Subcutaneous adipose tissue (tissue), 4 donors: ENCODE results near the gene UPK3A. TPM values are rescaled to one million over a fixed set of nuclear protein-coding genes. Genes with fewer than 3 reads are reported as not detected.

Experiments
- total RNA-seq, 4 donors: library from RNA; depleted of rRNA; stranded (reverse); fragments of >200 nt; gene quantifications; one replicate each; pipeline ENCODE4 v1.1.0, GENCODE V29; 2016
- TF ChIP-seq, protein P1 (sequence below): fragments of 450-650 bp; IDR thresholded peaks from one replicate; pipeline ENCODE4 v1.5.1; 2016; ENCODE audit warnings: low read depth, mild to moderate bottlenecking, control low read depth, antibody characterized with exemption, moderate library complexity

UPK3A gene
- total RNA-seq, 4 donors from 2014 or later = not detected

DNA sequence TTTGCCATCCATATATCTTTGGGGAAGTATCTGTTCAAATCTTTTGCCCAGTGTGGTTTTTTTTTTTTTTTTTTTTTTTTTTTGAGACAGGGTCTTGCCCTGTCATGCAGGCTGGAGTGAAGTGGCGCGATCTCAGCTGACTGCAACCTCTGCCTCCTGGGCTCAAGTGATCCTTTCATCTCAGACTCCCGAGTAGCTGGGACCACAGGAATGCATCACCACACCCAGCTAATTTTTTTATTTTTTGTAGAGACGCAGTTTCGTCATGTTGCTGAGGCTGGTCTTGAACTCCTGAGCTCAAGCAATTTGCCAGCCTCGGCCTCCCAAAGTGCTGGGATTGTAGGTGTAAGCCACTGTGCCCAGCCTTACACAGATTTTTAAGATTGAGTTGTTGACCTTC is 20.2 kb downstream of the UPK3A start:
- TF ChIP-seq, protein P1, sequence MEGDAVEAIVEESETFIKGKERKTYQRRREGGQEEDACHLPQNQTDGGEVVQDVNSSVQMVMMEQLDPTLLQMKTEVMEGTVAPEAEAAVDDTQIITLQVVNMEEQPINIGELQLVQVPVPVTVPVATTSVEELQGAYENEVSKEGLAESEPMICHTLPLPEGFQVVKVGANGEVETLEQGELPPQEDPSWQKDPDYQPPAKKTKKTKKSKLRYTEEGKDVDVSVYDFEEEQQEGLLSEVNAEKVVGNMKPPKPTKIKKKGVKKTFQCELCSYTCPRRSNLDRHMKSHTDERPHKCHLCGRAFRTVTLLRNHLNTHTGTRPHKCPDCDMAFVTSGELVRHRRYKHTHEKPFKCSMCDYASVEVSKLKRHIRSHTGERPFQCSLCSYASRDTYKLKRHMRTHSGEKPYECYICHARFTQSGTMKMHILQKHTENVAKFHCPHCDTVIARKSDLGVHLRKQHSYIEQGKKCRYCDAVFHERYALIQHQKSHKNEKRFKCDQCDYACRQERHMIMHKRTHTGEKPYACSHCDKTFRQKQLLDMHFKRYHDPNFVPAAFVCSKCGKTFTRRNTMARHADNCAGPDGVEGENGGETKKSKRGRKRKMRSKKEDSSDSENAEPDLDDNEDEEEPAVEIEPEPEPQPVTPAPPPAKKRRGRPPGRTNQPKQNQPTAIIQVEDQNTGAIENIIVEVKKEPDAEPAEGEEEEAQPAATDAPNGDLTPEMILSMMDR = no peak

DNA sequence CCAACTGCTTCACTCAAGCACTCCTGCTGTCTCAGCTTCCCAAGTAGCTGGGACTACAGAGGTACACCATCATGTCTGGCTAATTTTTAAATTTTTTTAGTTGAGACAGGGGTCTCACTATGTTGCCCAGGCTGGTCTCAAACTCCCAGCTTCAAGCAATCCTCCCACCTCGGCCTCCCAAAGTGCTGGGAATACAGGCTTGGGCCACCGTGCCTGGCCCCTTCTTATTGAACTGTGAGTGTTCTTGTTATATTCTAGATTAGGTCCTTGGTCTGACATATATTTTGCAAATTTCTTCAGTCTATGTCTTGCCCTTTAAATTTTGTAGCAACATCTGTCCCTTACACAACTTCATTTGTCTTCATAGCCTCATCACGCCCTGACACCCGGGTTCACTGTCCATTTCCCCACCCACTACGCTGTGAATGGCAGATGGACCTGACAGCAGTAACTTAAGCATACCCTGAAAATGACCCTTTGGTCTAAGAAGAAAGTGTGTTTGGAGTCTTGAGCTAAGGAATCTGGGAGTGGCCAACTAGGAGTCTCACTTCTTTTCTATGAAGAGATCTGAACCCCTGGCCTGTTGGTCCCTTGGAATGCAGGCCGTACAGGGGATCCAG is 20.8 kb downstream of the UPK3A start:
- TF ChIP-seq, protein P1 = no peak

DNA sequence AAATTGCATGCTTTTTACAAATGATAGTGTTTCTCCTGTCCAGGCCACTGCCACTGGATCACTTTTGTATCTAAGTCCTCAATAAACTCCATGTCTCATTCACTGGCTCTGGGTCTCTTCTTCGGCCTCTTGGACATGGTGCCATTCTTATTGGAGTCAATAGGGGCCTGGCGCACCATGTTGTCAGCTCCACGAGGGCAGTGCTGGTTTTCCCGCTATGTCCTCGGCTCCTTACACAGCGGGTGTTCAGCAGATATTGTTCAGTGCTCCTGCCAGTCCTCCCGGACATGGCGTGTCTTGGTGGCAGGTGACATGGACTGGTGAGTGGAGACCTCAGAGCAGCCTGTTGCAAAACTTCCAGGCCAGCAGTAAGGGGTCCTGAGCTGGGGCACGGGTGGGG is 21.4 kb downstream of the UPK3A start:
- TF ChIP-seq, protein P1 = no peak

DNA sequence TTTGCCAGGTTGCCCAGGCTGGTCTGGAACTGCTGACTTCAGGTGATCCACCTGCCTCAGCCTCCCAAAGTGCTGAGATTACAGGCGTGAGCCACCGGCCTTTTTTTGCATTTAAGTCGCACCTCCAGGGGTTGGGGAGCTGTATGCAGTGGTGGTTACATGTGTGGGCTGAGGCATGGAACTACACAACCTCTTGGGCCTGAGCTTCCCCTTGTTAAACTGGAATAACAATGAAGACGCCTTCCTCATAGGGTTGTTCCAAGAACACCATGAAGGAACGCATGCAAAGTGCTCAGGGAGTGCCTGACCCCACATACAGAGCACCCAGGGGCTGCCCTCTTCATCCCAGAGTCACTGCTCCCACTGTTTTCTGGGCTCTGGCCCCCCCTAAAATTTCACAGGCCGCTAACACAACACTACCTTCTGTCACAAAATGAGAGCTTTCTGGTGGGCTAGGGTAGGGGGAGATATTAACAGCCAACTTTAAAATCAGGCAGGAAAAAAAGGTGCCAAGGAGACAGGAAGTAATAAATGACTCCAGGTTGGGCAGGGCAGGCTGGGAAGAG is 23.7 kb downstream of the UPK3A start:
- TF ChIP-seq, protein P1 = no peak

DNA sequence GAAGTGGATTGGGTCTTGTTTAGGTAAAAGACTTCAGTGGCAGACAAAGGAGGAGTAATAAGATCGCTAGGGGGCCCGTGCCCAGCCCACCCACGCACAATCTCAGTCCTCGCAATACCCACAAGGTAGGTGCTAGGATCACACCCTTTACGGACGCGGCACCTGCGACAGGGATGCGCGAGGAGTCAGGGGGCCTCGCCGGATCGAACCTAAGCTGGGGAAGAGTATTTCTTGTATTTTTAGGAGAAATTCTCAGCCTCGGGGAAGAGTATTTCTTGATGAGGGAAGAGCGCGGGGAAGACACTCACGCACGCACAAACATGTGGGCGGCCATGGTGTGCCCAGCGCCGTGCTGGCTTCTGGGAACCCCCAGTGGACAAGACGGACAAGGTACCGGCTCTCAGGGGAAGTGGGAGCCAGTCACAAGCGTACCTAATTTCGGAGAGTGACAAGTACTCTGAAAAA is 24.2 kb downstream of the UPK3A start:
- TF ChIP-seq, protein P1 = no peak

DNA sequence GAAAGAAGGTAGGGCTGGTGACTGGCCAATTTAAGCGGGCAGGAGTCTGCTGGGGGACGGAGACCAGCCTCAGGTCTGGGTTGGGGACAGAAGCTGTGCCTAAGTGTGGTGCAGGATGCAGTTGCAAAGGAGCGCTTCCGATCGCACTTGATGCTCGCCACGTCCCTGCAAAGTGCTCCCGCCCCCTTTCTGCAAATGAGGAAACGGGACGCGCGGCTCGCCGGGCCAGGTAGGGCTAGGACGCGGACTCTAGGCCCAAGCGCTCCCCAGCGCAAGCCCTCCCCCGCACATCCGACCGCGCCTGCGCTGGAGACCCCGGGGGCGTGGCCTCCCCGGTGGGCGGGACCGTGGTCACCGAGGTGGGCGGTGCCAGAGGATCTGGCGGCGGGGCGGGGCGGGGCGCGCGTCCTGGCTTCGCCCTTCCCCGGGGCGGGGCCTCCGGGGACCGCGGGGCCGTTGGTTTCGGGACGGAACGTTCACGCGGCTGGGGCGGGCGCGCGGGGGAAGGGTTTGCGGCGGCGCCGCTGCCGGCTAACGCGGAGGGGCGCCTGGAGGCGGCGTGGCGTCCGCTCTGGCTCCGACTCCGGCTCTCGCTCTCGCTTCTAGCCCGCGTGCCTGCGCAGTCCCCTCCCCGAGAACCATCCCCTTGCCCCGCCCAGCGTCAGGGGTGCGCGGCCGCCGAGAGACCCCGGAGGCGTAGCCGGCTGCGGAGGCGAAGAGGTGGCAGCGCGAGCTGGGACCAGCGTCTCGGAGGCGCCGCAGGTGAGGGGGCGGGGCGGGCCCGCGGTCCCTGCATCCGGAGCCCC is 24.9 kb downstream of the UPK3A start, which contains the start of gene FAM118A:
TSS of gene FAM118A (plus strand) at position 513 of the 806 bp plus-strand sequence. CDS start 12,446 bp downstream, outside the sequence.
- TF ChIP-seq, protein P1 = no peak
